OCI-LY7 (cell line): Measurements from ENCODE around the gene PFKL. TPM values are rescaled to one million over a fixed set of nuclear protein-coding genes. Genes with fewer than 3 reads are reported as not detected.

ENCODE experiments used
- BruUV-seq: library from RNA; stranded (reverse); fragments of 400-500 nt; replicated peaks from 2 replicates; lab custom pipeline; 2021; lab: Mats Ljungman, UMichigan
- CTCF ChIA-PET: fragments of 300-600 bp; sonication (Branson Sonifier 250); formaldehyde crosslinking; loops from one replicate; lab custom pipeline; 2022; ENCODE audit warnings: antibody characterized with exemption; ENCODE audit not compliant: unreplicated experiment; lab: Charles Lee
- POLR2A ChIA-PET: fragments of 300-600 bp; sonication (Branson Sonifier 250); formaldehyde crosslinking; loops from one replicate; lab custom pipeline; 2022; ENCODE audit warnings: antibody characterized with exemption; lab: Charles Lee
- DNase-seq: peaks from one replicate; pipeline ENCODE4 v3.0.0-alpha.2; 2015; ENCODE audit warnings: low spot score
- H2AFZ ChIP-seq: fragments of 200-600 bp; sonication (generic), shearing (Covaris generic); 2 replicates; pipeline ENCODE4 v1.6.1; 2014; ENCODE audit warnings: mild to moderate bottlenecking, antibody characterized with exemption, low read length, moderate library complexity
- H3K27ac ChIP-seq: fragments of 200-600 bp; sonication (generic); 2 replicates; pipeline ENCODE4 v1.5.1; 2014; ENCODE audit warnings: mixed run types, low read depth, mild to moderate bottlenecking, moderate library complexity, low read length, inconsistent platforms; ENCODE audit not compliant: poor library complexity, severe bottlenecking
- H3K36me3 ChIP-seq: fragments of 200-600 bp; sonication (generic); 2 replicates; pipeline ENCODE4 v1.6.1; 2014; ENCODE audit warnings: mild to moderate bottlenecking, antibody characterized with exemption, low read length, moderate library complexity, mixed read lengths; ENCODE audit not compliant: insufficient read depth
- H3K4me1 ChIP-seq: fragments of 200-600 bp; sonication (generic); 2 replicates; pipeline ENCODE4 v1.5.1; 2014; ENCODE audit warnings: mild to moderate bottlenecking, low read length; ENCODE audit not compliant: insufficient read depth, poor library complexity, severe bottlenecking
- H3K4me2 ChIP-seq: fragments of 200-600 bp; sonication (generic); 2 replicates; pipeline ENCODE4 v1.6.1; 2014; ENCODE audit warnings: mild to moderate bottlenecking, low read length
- H3K4me3 ChIP-seq: fragments of 200-600 bp; sonication (generic); 2 replicates; pipeline ENCODE4 v1.5.1; 2014; ENCODE audit warnings: mild to moderate bottlenecking, low read depth, low read length; ENCODE audit not compliant: poor library complexity, severe bottlenecking
- H3K79me2 ChIP-seq: fragments of 200-600 bp; sonication (generic); 2 replicates; pipeline ENCODE4 v1.6.1; 2016; ENCODE audit warnings: low read depth, mild to moderate bottlenecking, low read length, moderate library complexity, mixed read lengths; ENCODE audit not compliant: insufficient read depth
- H3K9me2 ChIP-seq: fragments of 200-600 bp; sonication (generic); 2 replicates; pipeline ENCODE4 v1.6.1; 2016; ENCODE audit warnings: mild to moderate bottlenecking, low read length, mixed read lengths; ENCODE audit not compliant: insufficient read depth
- H3K9me3 ChIP-seq: fragments of 200-600 bp; sonication (generic); 2 replicates; pipeline ENCODE4 v1.6.1; 2014; ENCODE audit warnings: mild to moderate bottlenecking, mixed run types, low read length, mixed read lengths
- H4K20me1 ChIP-seq: fragments of 200-600 bp; sonication (generic); 2 replicates; pipeline ENCODE4 v1.6.1; 2014; ENCODE audit warnings: mild to moderate bottlenecking, antibody characterized with exemption, low read length, moderate library complexity, mixed read lengths; ENCODE audit not compliant: insufficient read depth
- CTCF ChIP-seq: fragments of 200-600 bp; sonication (generic); conservative IDR thresholded peaks from 2 replicates; pipeline ENCODE4 v1.5.1; 2014; ENCODE audit warnings: mild to moderate bottlenecking, antibody characterized with exemption, low read length, moderate library complexity, mixed read lengths
- EZH2phosphoT487 ChIP-seq: fragments of 200-600 bp; sonication (generic); IDR thresholded peaks from 2 replicates; pipeline ENCODE4 v1.6.1; 2018; ENCODE audit warnings: low read depth, borderline replicate concordance, mild to moderate bottlenecking, mixed run types, antibody characterized with exemption, low read length, moderate library complexity, mixed read lengths
- intact Hi-C: fragments of 100-400 bp; cut with micrococcal nuclease; formaldehyde crosslinking; loops from one replicate; pipeline ENCODE4 v1.10.0; 2022; ENCODE audit not compliant: unreplicated experiment
- total RNA-seq, 2 experiments: library from RNA; depleted of rRNA in 1 of 2; stranded (reverse); fragments of >200 nt in 1 of 2; shearing (Covaris generic) in 1 of 2; gene quantifications; 2 replicates each; pipeline ENCODE4 v1.2.3, GENCODE V29; 2014 to 2022

The PFKL gene
- total RNA-seq, 2 experiments from 2014 or later = 102 to 128 TPM

GRCh38 chr21:44271558-44272283 lies 28.1 kb upstream of the PFKL start:
- DNase-seq = no peak
- POLR2A ChIA-PET = no interaction called here
- TF ChIP-seq CTCF = no peak
- TF ChIP-seq EZH2phosphoT487 = no peak
- no peaks in the 10 kb centered on the region for H3K9me2 ChIP-seq
- H3K27ac ChIP-seq = no peak overlapping the region
- no peak overlapping the region for H3K4me2 ChIP-seq
- intact Hi-C loops = no loop called here
- no peaks in the 10 kb centered on the region for H4K20me1 ChIP-seq
- H3K4me3 ChIP-seq = no peak overlapping the region
- no peaks in the 10 kb centered on the region for H3K9me3 ChIP-seq
- no peaks in the 10 kb centered on the region for H3K79me2 ChIP-seq
- peaks cover 6% of the 10 kb centered on the region for H3K4me1 ChIP-seq
- BruUV-seq = no TSS peak
- CTCF ChIA-PET = no interaction called here
- H2AFZ ChIP-seq = no peak overlapping the region
- no peaks in the 10 kb centered on the region for H3K36me3 ChIP-seq

GRCh38 chr21:44272284-44272858 lies 27.5 kb upstream of the PFKL start:
- Histone ChIP-seq H3K9me3 (no peaks in the 10 kb centered on the region), H3K79me2 (no peaks in the 10 kb centered on the region), H3K36me3 (no peaks in the 10 kb centered on the region), H2AFZ (no peak overlapping the region), H3K4me3 (no peak overlapping the region), H3K27ac (no peak overlapping the region), H3K9me2 (no peaks in the 10 kb centered on the region), H4K20me1 (no peaks in the 10 kb centered on the region), H3K4me2 (no peak overlapping the region), H3K4me1 (peaks cover 6% of the 10 kb centered on the region)
- no peak for DNase-seq
- intact Hi-C loops = no loop called here
- TF ChIP-seq CTCF (no peak), EZH2phosphoT487 (no peak)
- no TSS peak for BruUV-seq
- CTCF ChIA-PET = no interaction called here
- POLR2A ChIA-PET = no interaction called here

- TF ChIP-seq EZH2phosphoT487 = no peak
- no peak for TF ChIP-seq CTCF
- no peak for DNase-seq
- Histone ChIP-seq H4K20me1 (no peaks in the 10 kb centered on the region), H3K36me3 (no peaks in the 10 kb centered on the region), H2AFZ (no peak overlapping the region), H3K27ac (no peak overlapping the region), H3K9me3 (no peaks in the 10 kb centered on the region), H3K4me3 (no peak overlapping the region), H3K79me2 (no peaks in the 10 kb centered on the region), H3K4me1 (no peaks in the 10 kb centered on the region), H3K4me2 (no peak overlapping the region), H3K9me2 (no peaks in the 10 kb centered on the region)
- ChIA-PET POLR2A (no interaction called here), CTCF (no interaction called here)
- intact Hi-C loops = no loop called here
- BruUV-seq = no TSS peak
These were observed 26.8 kb upstream of the PFKL start for GRCh38 chr21:44273046-44273445.
